ENCODE results near the gene PDILT.
"Not testable (repeated sequence)": the region's sequence is repeated elsewhere in the genome, so short reads cannot be mapped to it uniquely, and the experiment has no call there.

The PDILT gene

GRCh38 chr16:20323591-20324117, 80.9 kb downstream of the PDILT start:
- H3K4me3 ChIP-seq (ENCODE audit: low read depth, low read length): no peak overlapping the region
- no peak for TF ChIP-seq CTCF (conservative IDR thresholded peaks at IDR 0.05; ENCODE audit: low read depth, low read length)
- no peak for DNase-seq (ENCODE audit: low read depth)

- no peak for TF ChIP-seq CTCF (conservative IDR thresholded peaks at IDR 0.05; ENCODE audit: low read depth, low read length)
- no peak overlapping the region for H3K4me3 ChIP-seq (ENCODE audit: low read depth, low read length)
- DNase-seq (ENCODE audit: low read depth): no peak
Measured at GRCh38 chr16:20322696-20323095, 81.8 kb downstream of the PDILT start.

GRCh38 chr16:20321671-20322070, 82.9 kb downstream of the PDILT start:
- no peak overlapping the region for H3K4me3 ChIP-seq (ENCODE audit: low read depth, low read length)
- DNase-seq (ENCODE audit: low read depth): no peak

GRCh38 chr16:20321051-20321450, 83.5 kb downstream of the PDILT start:
- DNase-seq (ENCODE audit: low read depth); H3K4me3 ChIP-seq (ENCODE audit: low read depth, low read length): not testable (repeated sequence)

More at GRCh38 chr16:20321671-20322070, 82.9 kb downstream of the PDILT start:
- TF ChIP-seq CTCF (conservative IDR thresholded peaks at IDR 0.05; ENCODE audit: low read depth, low read length): no peak

GRCh38 chr16:20320592-20320991, 83.9 kb downstream of the PDILT start:
- no peak overlapping the region for H3K4me3 ChIP-seq (ENCODE audit: low read depth, low read length)
- no peak for TF ChIP-seq CTCF (conservative IDR thresholded peaks at IDR 0.05; ENCODE audit: low read depth, low read length)
- DNase-seq (ENCODE audit: low read depth): no peak

GRCh38 chr16:20320178-20320577, 84.4 kb downstream of the PDILT start:
- TF ChIP-seq CTCF (conservative IDR thresholded peaks at IDR 0.05; ENCODE audit: low read depth, low read length): no peak
- no peak overlapping the region for H3K4me3 ChIP-seq (ENCODE audit: low read depth, low read length)
- DNase-seq (ENCODE audit: low read depth): no peak

GRCh38 chr16:20319406-20319805, 85.1 kb downstream of the PDILT start:
- TF ChIP-seq CTCF (conservative IDR thresholded peaks at IDR 0.05; ENCODE audit: low read depth, low read length): no peak
- H3K4me3 ChIP-seq (ENCODE audit: low read depth, low read length): no peak overlapping the region
- DNase-seq (ENCODE audit: low read depth): no peak

Data from choroid plexus epithelial cell (primary cell).